KOPT-K1 (cell line): ENCODE measurements around the gene PCDHB10.
"Not testable (repeated sequence)": the region's sequence is repeated elsewhere in the genome, so short reads cannot be mapped to it uniquely, and the experiment has no call there.

Experiments used
- H3K27ac ChIP-seq: fragments of 200-600 bp; sonication (generic); 2 replicates; pipeline ENCODE4 v1.5.1; 2016; ENCODE audit warnings: antibody characterized with exemption, mild to moderate bottlenecking, low read depth, low read length; ENCODE audit not compliant: poor library complexity, severe bottlenecking
- H3K36me3 ChIP-seq: fragments of 200-600 bp; sonication (generic); 2 replicates; pipeline ENCODE4 v1.5.1; 2017; ENCODE audit warnings: antibody characterized with exemption, mild to moderate bottlenecking, low read length, moderate library complexity; ENCODE audit not compliant: insufficient read depth
- H3K9me3 ChIP-seq: fragments of 200-600 bp; sonication (generic); 2 replicates; pipeline ENCODE4 v1.5.1; 2017; ENCODE audit warnings: antibody characterized with exemption, low read length, mild to moderate bottlenecking; ENCODE audit not compliant: insufficient read depth, poor library complexity, severe bottlenecking

PCDHB10 gene

GRCh38 chr5:141192110-141192725 is at the start of gene PCDHB10:
TSS of gene PCDHB10 (plus strand) at chr5:141192353. CDS start at chr5:141192553, 200 bp downstream.
- Histone ChIP-seq H3K27ac (no peak within 1 kb of the TSS), H3K9me3 (peaks cover 11% of the 10 kb centered on the region), H3K36me3 (no peaks in the 10 kb centered on the region)

DNA sequence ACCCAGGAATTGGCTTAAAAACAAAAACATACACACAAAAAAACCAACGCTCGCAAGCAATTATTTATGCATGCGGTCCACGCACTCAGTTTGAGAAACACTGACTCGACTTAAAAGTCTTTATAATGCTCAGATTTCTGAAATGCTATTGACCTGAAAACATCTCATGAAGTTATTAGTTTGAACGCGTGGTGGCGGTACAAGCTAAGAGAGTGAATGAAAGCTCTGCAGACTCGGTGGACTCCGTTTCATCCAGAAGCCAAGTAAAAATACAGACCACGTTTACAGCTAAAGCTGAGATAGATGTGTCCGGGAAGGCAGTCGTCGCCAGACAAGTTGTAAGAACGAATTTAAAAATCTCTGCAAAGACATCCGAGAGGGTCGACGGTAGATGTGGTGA is 42.3 kb upstream of the PCDHB10 start, which contains the start of gene PCDHB6:
PCDHB6 (plus strand) TSS at position 246 of the 400 bp plus-strand sequence. CDS start 201 bp downstream, outside the sequence.
- Histone ChIP-seq H3K9me3 (no peaks in the 10 kb centered on the region), H3K27ac (no peak within 1 kb of the TSS), H3K36me3 (no peaks in the 10 kb centered on the region)

DNA sequence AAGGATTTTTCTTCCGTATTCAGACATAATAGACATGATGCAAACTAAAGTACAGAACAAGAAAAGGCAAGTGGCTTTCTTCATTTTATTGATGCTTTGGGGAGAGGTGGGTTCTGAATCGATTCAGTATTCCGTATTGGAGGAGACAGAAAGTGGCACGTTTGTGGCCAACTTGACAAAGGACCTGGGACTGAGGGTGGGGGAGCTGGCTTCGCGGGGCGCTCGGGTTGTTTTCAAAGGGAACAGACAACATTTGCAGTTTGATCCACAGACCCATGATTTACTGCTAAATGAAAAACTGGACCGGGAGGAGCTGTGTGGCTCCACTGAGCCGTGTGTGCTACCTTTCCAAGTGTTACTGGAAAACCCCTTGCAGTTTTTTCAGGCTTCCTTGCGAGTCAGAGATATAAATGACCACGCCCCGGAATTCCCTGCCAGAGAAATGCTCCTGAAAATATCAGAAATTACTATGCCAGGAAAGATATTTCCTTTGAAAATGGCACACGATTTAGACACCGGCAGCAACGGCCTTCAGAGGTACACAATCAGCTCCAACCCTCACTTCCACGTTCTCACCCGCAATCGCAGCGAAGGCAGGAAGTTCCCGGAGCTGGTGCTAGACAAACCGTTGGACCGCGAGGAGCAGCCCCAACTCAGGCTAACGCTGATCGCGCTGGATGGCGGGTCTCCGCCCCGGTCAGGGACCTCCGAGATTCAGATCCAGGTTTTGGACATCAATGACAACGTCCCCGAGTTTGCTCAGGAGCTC is 41.7 kb upstream of the PCDHB10 start:
- Histone ChIP-seq H3K9me3 (no peaks in the 10 kb centered on the region), H3K27ac (no peak overlapping the region), H3K36me3 (no peaks in the 10 kb centered on the region)

DNA sequence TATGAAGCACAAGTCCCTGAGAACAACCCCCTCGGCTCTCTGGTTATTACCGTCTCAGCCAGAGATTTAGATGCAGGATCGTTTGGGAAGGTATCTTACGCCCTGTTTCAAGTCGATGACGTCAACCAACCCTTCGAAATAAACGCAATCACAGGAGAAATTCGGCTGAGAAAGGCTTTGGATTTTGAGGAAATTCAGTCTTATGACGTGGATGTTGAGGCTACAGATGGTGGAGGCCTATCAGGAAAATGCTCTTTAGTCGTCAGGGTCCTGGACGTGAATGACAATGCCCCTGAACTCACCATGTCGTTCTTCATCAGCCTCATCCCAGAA is 41.2 kb upstream of the PCDHB10 start:
- H3K36me3 ChIP-seq, result no peaks in the 10 kb centered on the region
- no peaks in the 10 kb centered on the region for H3K9me3 ChIP-seq
- no peak overlapping the region for H3K27ac ChIP-seq

GRCh38 chr5:141151632-141152031 is 40.5 kb upstream of the PCDHB10 start:
- not testable (repeated sequence) for H3K27ac ChIP-seq, H3K36me3 ChIP-seq, H3K9me3 ChIP-seq

GRCh38 chr5:141152096-141152495 is 40.1 kb upstream of the PCDHB10 start:
- not testable (repeated sequence) for H3K36me3 ChIP-seq, H3K9me3 ChIP-seq, H3K27ac ChIP-seq

GRCh38 chr5:141155540-141156374 is 36.4 kb upstream of the PCDHB10 start:
- Histone ChIP-seq H3K36me3 (no peaks in the 10 kb centered on the region), H3K9me3 (no peaks in the 10 kb centered on the region), H3K27ac (no peak overlapping the region)

- H3K9me3 ChIP-seq, H3K36me3 ChIP-seq, H3K27ac ChIP-seq: not testable (repeated sequence)
Measured at GRCh38 chr5:141157356-141157755, 34.8 kb upstream of the PCDHB10 start.

- not testable (repeated sequence) for H3K27ac ChIP-seq, H3K36me3 ChIP-seq, H3K9me3 ChIP-seq
Measured at GRCh38 chr5:141157901-141158300, 34.3 kb upstream of the PCDHB10 start.

- no peaks in the 10 kb centered on the region for H3K9me3 ChIP-seq
- H3K36me3 ChIP-seq, result no peaks in the 10 kb centered on the region
- H3K27ac ChIP-seq, result no peak within 1 kb of the TSS
Measured at GRCh38 chr5:141172381-141173204, 19.6 kb upstream of the PCDHB10 start, which contains the start of gene PCDHB7. TSS of gene PCDHB7 (plus strand) at chr5:141172644. CDS start at chr5:141172836, 192 bp downstream.

GRCh38 chr5:141174291-141175104 is 17.7 kb upstream of the PCDHB10 start:
- H3K9me3 ChIP-seq, result not testable (repeated sequence)

DNA sequence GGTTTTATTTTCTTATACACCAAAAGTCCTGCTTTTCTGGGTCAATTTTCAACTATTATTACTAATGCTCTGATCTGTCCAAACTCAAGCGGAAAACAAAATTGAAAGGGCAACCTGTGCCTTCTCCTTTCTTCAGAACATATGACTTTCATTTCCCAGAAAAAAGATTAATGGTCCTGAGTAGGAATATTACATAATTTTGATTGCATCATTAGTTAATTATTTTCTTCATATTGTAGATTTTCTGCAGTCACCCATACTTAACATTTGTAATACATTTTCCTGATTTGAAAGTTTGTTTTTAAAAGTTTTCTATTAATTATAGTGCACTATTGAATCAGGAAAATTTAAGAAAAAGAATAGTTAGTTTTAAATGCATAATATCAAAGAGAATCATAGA is 16.2 kb upstream of the PCDHB10 start:
- H3K36me3 ChIP-seq, result no peaks in the 10 kb centered on the region
- H3K9me3 ChIP-seq, result no peaks in the 10 kb centered on the region
- H3K27ac ChIP-seq, result no peak overlapping the region

More at GRCh38 chr5:141174291-141175104, 17.7 kb upstream of the PCDHB10 start:
- H3K27ac ChIP-seq, H3K36me3 ChIP-seq: not testable (repeated sequence)

DNA sequence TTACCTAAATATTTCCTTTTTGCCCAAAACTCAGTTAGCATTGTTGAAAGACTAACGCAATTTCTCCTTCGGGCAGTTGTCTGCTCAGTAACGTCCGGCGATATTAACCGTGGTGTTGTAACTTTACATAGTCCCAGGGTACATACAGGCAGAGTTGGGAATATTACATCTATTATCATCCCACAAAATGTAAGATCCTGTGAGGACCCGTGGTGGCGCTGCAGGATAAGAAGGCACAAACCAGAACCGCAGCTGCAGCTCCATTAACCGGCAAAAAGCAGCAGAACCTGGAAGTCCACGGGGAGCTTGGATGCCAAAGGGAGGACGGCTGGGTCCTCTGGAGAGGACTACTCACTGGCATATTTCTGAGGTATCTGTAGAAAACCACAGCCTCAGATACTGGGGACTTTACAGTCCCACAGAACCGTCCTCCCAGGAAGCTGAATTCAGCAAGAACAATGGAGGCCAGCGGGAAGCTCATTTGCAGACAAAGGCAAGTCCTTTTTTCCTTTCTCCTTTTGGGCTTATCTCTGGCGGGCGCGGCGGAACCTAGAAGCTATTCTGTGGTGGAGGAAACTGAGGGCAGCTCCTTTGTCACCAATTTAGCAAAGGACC is 14.5 kb upstream of the PCDHB10 start, which contains the start of gene PCDHB8:
PCDHB8 (plus strand) TSS at position 214 of the 615 bp plus-strand sequence; CDS start at position 459, 245 bp downstream.
- H3K9me3 ChIP-seq, H3K36me3 ChIP-seq, H3K27ac ChIP-seq: not testable (repeated sequence)
